Neuronal stem cell (in vitro differentiated cells): ENCODE measurements around the gene UCHL1.

Experiments
- DNase-seq: peaks from one replicate; pipeline ENCODE4 v3.0.0-alpha.2; 2013; ENCODE audit warnings: low spot score
- H2AFZ ChIP-seq: one replicate; pipeline ENCODE4 v1.6.1; 2013; ENCODE audit warnings: mild to moderate bottlenecking, low read length, inconsistent platforms
- H2AK5ac ChIP-seq: 2 replicates; pipeline ENCODE4 v1.6.1; 2013; ENCODE audit warnings: low read depth, mild to moderate bottlenecking, inconsistent platforms, low read length, moderate library complexity, mixed read lengths
- H2BK120ac ChIP-seq: 2 replicates; pipeline ENCODE4 v1.6.1; 2013; ENCODE audit warnings: low read depth, mild to moderate bottlenecking, inconsistent platforms, low read length, moderate library complexity, mixed read lengths
- H2BK12ac ChIP-seq: one replicate; pipeline ENCODE4 v1.6.1; 2013; ENCODE audit warnings: low read length, inconsistent platforms
- H2BK15ac ChIP-seq: 2 replicates; pipeline ENCODE4 v1.6.1; 2013; ENCODE audit warnings: mild to moderate bottlenecking, low read length, inconsistent platforms, mixed read lengths
- H2BK5ac ChIP-seq: one replicate; pipeline ENCODE4 v1.6.1; 2013; ENCODE audit warnings: inconsistent platforms, mild to moderate bottlenecking, low read length, moderate library complexity
- H3K14ac ChIP-seq: one replicate; pipeline ENCODE4 v1.6.1; 2013; ENCODE audit warnings: low read length, inconsistent platforms
- H3K18ac ChIP-seq: 2 replicates; pipeline ENCODE4 v1.6.1; 2013; ENCODE audit warnings: low read length, inconsistent platforms
- H3K23ac ChIP-seq: 2 replicates; pipeline ENCODE4 v1.6.1; 2013; ENCODE audit warnings: low read depth, mild to moderate bottlenecking, mixed read lengths, low read length, inconsistent platforms; ENCODE audit not compliant: poor library complexity
- H3K27ac ChIP-seq: replicated peaks from 3 replicates; pipeline ENCODE4 v1.5.1; 2013; ENCODE audit warnings: low read length, inconsistent platforms
- H3K27me3 ChIP-seq, 3 experiments: 2 replicates each; pipeline ENCODE4 v1.6.1; 2013; ENCODE audit warnings: low read length in 3 of 3, mild to moderate bottlenecking in 2 of 3, inconsistent platforms in 1 of 3, low read depth in 1 of 3, mixed read lengths in 1 of 3, moderate library complexity in 1 of 3; ENCODE audit not compliant: control insufficient read depth in 3 of 3, insufficient read depth in 3 of 3
- H3K36me3 ChIP-seq, 2 donors: replicated peaks in 1 of 2; 2 replicates each; pipeline ENCODE4 v1.6.1; 2013; ENCODE audit warnings: low read length in 2 of 2; ENCODE audit not compliant: control insufficient read depth in 2 of 2, insufficient read depth in 2 of 2
- H3K4ac ChIP-seq: 2 replicates; pipeline ENCODE4 v1.6.1; 2013; ENCODE audit warnings: inconsistent platforms, mild to moderate bottlenecking, low read length, moderate library complexity
- H3K4me1 ChIP-seq, 2 donors: 1 replicate in 1 of 2; 2 replicates in 1 of 2; pipeline ENCODE4 v1.6.1; 2013; ENCODE audit warnings: low read length in 2 of 2, low read depth in 1 of 2; ENCODE audit not compliant: control insufficient read depth in 2 of 2, insufficient read depth in 1 of 2
- H3K4me2 ChIP-seq: one replicate; pipeline ENCODE4 v1.6.1; 2013; ENCODE audit warnings: mild to moderate bottlenecking, low read length, inconsistent platforms; ENCODE audit not compliant: insufficient read depth, poor library complexity, severe bottlenecking
- H3K4me3 ChIP-seq, 2 donors: 2 replicates each; pipeline ENCODE4 v1.5.1; 2013; ENCODE audit warnings: low read length in 2 of 2, mild to moderate bottlenecking in 2 of 2, inconsistent platforms in 1 of 2, moderate library complexity in 1 of 2
- H3K79me1 ChIP-seq: one replicate; pipeline ENCODE4 v1.6.1; 2013; ENCODE audit warnings: low read depth, mild to moderate bottlenecking, inconsistent platforms, low read length, moderate library complexity
- H3K9ac ChIP-seq: one replicate; pipeline ENCODE4 v1.6.1; 2013; ENCODE audit warnings: mild to moderate bottlenecking, low read depth, low read length, inconsistent platforms; ENCODE audit not compliant: poor library complexity
- H3K9me3 ChIP-seq, 2 donors: replicated peaks in 1 of 2; 2 replicates each; pipeline versions ENCODE3 to v1.6.1; 2013; ENCODE audit warnings: low read length in 2 of 2, mild to moderate bottlenecking in 2 of 2, inconsistent platforms in 1 of 2, low read depth in 1 of 2, mixed read lengths in 1 of 2, moderate library complexity in 1 of 2; ENCODE audit not compliant: control insufficient read depth in 2 of 2, insufficient read depth in 1 of 2
- H4K8ac ChIP-seq: one replicate; pipeline ENCODE4 v1.6.1; 2013; ENCODE audit warnings: low read depth, mild to moderate bottlenecking, inconsistent platforms, low read length, moderate library complexity
- H4K91ac ChIP-seq: one replicate; pipeline ENCODE4 v1.6.1; 2013; ENCODE audit warnings: low read length, low read depth, mild to moderate bottlenecking, inconsistent platforms; ENCODE audit not compliant: poor library complexity
- WGBS, 2 donors: extraction: QIAGEN DNeasy Blood & Tissue Kit; methylation state at CpG; one replicate each; pipeline ENCODE4 v1.1.7; 2013; ENCODE audit warnings: missing lambda C conversion rate in 2 of 2, mixed read lengths in 1 of 2; ENCODE audit not compliant: insufficient read length in 2 of 2, insufficient replicate concordance in 1 of 2; ENCODE audit errors: extremely low coverage in 2 of 2; 5-methylcytosine and 5-hydroxymethylcytosine counted together

UCHL1 gene

DNA sequence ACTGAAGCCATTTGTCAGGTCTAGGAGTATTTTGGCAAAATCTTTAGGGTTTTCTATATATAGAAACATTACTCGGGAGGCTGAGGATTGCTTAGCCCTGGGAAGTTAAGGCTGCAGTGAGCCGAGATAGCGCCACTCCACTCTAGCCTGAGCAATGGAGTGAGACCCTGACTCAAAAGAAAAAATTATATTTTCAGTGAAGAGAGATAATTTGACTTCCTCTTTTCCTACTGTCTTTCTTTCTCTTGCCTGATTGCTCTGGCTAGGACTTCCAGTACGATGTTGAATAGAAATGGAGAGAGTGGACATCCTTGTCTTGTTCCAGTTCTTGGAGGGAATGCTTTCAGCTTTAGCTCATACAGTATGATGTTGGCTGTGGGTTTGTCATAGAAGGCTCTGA, 44.4 kb downstream of the UCHL1 start:
- Histone ChIP-seq H3K4me1 (no peaks in the 10 kb centered on the region), H2BK5ac (no peak overlapping the region), H3K9me3 (peaks cover 0 to 4% of the 10 kb centered on the region in 2 donors), H3K14ac (no peak overlapping the region), H3K18ac (no peak overlapping the region), H3K4me3 (no peak overlapping the region), H3K27me3 (no peaks in the 10 kb centered on the region), H3K4ac (no peak overlapping the region), H3K79me1 (no peaks in the 10 kb centered on the region), H3K4me2 (no peak overlapping the region), H2AK5ac (no peak overlapping the region), H3K9ac (no peak overlapping the region), H4K8ac (no peak overlapping the region), H3K23ac (no peak overlapping the region), H2BK12ac (no peak overlapping the region), H3K27ac (no peak overlapping the region), H2AFZ (no peak overlapping the region), H3K36me3 (no peaks in the 10 kb centered on the region), H2BK15ac (no peak overlapping the region), H2BK120ac (no peak overlapping the region), H4K91ac (no peak overlapping the region)
- no peak for DNase-seq
- WGBS, 2 donors, result no CpG with 5 or more reads among the region's 4 CpGs

DNA sequence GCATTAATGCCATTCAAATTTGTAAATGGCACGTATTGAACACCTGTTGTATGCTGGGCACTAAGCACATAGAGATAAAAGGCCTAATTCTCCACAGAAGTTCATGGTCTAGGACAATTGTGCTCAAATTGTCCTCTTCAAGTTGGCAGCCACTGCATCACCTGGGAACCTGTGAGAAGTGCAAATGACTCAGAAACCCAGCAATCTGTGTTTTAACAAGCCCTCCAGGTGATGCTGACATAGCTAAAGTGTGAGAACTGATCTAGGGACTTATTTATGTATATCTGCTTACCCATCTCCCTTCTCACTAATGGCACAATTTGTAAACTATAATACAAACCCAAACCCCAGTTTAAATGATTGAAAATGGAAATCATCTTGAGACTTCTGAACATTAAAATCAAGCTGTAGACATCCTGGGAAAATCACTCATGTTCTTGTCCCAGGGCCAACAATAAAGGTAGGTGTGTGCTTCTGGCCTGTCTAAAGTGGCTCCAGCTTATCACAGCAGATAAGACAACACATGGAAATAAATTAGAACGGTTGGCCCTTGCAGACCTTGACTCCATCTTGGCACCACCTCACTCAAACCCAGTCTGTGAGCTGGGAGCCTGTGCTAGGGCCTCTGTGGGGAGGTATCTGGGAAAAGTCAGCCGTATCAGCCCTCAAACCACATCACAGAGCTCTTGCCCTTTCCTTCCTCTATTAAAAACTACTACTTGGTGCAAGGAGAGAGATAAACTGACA, 46.8 kb downstream of the UCHL1 start:
- no CpG with 5 or more reads among the region's 3 CpGs for WGBS, 2 donors
- no peak overlapping the region for H2AFZ ChIP-seq
- H2BK5ac ChIP-seq, result no peak overlapping the region
- no peak overlapping the region for H3K27ac ChIP-seq
- no peak overlapping the region for H3K4me3 ChIP-seq
- no peaks in the 10 kb centered on the region for H3K79me1 ChIP-seq
- no peak overlapping the region for H3K4me2 ChIP-seq
- no peak overlapping the region for H3K4ac ChIP-seq
- no peak overlapping the region for H3K9ac ChIP-seq
- no peak overlapping the region for H2BK12ac ChIP-seq
- no peak overlapping the region for H4K8ac ChIP-seq
- no peak overlapping the region for H3K23ac ChIP-seq
- H3K4me1 ChIP-seq, result no peaks in the 10 kb centered on the region
- no peak overlapping the region for H2BK120ac ChIP-seq
- H2BK15ac ChIP-seq, result no peak overlapping the region
- H3K14ac ChIP-seq, result no peak overlapping the region
- H3K27me3 ChIP-seq, result no peaks in the 10 kb centered on the region
- H4K91ac ChIP-seq, result no peak overlapping the region
- H2AK5ac ChIP-seq, result no peak overlapping the region
- no peak overlapping the region for H3K18ac ChIP-seq
- peaks cover 0 to 13% of the 10 kb centered on the region in 2 donors for H3K9me3 ChIP-seq
- no peak for DNase-seq
- H3K36me3 ChIP-seq, result no peaks in the 10 kb centered on the region

DNA sequence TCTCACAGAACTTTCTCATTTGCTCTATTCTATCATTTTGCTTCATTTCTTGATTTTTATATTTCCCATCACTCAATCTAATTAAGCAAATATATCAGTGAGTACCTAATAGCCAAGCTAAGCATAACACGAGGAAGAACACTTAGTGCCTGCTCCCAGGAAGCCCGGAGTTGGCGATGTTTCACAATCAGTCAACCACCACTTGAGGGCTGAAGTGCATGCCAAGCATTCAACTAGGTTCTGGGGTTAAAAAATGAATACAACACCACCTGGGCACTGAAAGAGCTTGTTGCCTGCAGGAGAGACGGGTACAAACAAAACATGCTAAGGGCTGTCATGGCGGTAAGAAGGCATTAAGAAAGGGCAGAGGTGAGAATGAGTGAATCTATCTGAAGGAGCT, 47.5 kb downstream of the UCHL1 start:
- peaks cover 0 to 13% of the 10 kb centered on the region in 2 donors for H3K9me3 ChIP-seq
- no peak for DNase-seq
- no peak overlapping the region for H2BK12ac ChIP-seq
- H2AK5ac ChIP-seq, result no peak overlapping the region
- no peak overlapping the region for H3K4ac ChIP-seq
- no CpG with 5 or more reads among the region's 5 CpGs for WGBS, 2 donors
- H3K4me2 ChIP-seq, result no peak overlapping the region
- H2AFZ ChIP-seq, result no peak overlapping the region
- no peak overlapping the region for H3K18ac ChIP-seq
- no peaks in the 10 kb centered on the region for H3K36me3 ChIP-seq
- H3K23ac ChIP-seq, result no peak overlapping the region
- H2BK5ac ChIP-seq, result no peak overlapping the region
- no peak overlapping the region for H4K91ac ChIP-seq
- no peak overlapping the region for H3K14ac ChIP-seq
- H3K4me3 ChIP-seq, result no peak overlapping the region
- no peaks in the 10 kb centered on the region for H3K4me1 ChIP-seq
- H3K27ac ChIP-seq, result no peak overlapping the region
- no peak overlapping the region for H2BK15ac ChIP-seq
- H2BK120ac ChIP-seq, result no peak overlapping the region
- no peaks in the 10 kb centered on the region for H3K27me3 ChIP-seq
- no peak overlapping the region for H3K9ac ChIP-seq
- no peaks in the 10 kb centered on the region for H3K79me1 ChIP-seq
- no peak overlapping the region for H4K8ac ChIP-seq

DNA sequence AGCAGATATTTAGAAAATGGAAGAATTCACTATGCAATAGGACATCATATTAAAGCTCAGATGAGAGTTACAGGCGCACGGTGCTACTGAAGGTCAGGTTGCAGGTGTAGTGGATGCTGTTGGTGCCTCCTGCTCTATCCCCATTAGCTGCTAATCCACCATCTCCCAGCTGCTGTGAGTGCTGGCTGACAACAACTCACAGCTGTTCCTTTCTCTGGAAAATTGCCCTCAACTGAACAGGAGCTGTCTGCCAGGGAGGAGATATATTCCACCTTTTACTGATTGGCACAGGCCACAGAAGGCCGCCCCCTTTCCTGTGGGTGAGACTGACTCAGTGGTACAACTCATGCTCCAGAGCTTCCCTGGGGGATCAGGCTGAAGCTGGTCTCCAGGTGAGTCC, 48.7 kb downstream of the UCHL1 start:
- no peak overlapping the region for H3K14ac ChIP-seq
- H3K4me2 ChIP-seq, result no peak overlapping the region
- no peak overlapping the region for H3K9ac ChIP-seq
- no peak overlapping the region for H4K8ac ChIP-seq
- WGBS, 2 donors, result no CpG with 5 or more reads among the region's 3 CpGs
- H3K4ac ChIP-seq, result no peak overlapping the region
- H3K36me3 ChIP-seq, result no peaks in the 10 kb centered on the region
- no peak overlapping the region for H3K23ac ChIP-seq
- no peak overlapping the region for H2BK120ac ChIP-seq
- H3K27ac ChIP-seq, result no peak overlapping the region
- H4K91ac ChIP-seq, result no peak overlapping the region
- no peaks in the 10 kb centered on the region for H3K27me3 ChIP-seq
- H3K4me1 ChIP-seq, result no peaks in the 10 kb centered on the region
- H3K18ac ChIP-seq, result peak overlapping the region; percentile 53
- no peak overlapping the region for H2BK5ac ChIP-seq
- H2AK5ac ChIP-seq, result no peak overlapping the region
- no peak overlapping the region for H3K4me3 ChIP-seq
- no peak overlapping the region for H2AFZ ChIP-seq
- peaks cover 0 to 13% of the 10 kb centered on the region in 2 donors for H3K9me3 ChIP-seq
- H3K79me1 ChIP-seq, result no peaks in the 10 kb centered on the region
- DNase-seq, result no peak
- no peak overlapping the region for H2BK12ac ChIP-seq
- H2BK15ac ChIP-seq, result peak overlapping the region; percentile 49
